SK-N-SH treated with all-trans-retinoic acid at 6 μM for 48 hours (cell line): ENCODE measurements around the gene SPTBN4.
A peak's percentile ranks its signal among the peaks of the same experiment; 100 is the strongest.

ENCODE experiments used
- ATAC-seq: fragments of 200-7000 bp; cut with Tn5 transposase; 3 replicates; pipeline ENCODE4 v1.9.1; 2020; ENCODE audit warnings: mild to moderate bottlenecking, moderate library complexity
- ARNTL ChIP-seq: fragments of 450-650 bp; formaldehyde crosslinking; IDR thresholded peaks from 2 replicates; pipeline ENCODE4 v1.5.0; 2020; ENCODE audit warnings: low read depth, mild to moderate bottlenecking, moderate library complexity, borderline replicate concordance
- BACH2 ChIP-seq: fragments of 250-450 bp; sonication (Bioruptor Pico); IDR thresholded peaks from 2 replicates; pipeline ENCODE4 v1.9.0; 2021; ENCODE audit warnings: mild to moderate bottlenecking, borderline replicate concordance
- CREB5 ChIP-seq: fragments of 250-450 bp; sonication (Bioruptor Pico); IDR thresholded peaks from 2 replicates; pipeline ENCODE4 v1.5.1; 2020; ENCODE audit warnings: low read depth, mild to moderate bottlenecking, moderate library complexity
- CSDC2 ChIP-seq: fragments of 250-450 bp; sonication (Bioruptor Pico); IDR thresholded peaks from 2 replicates; pipeline ENCODE4 v1.5.0; 2020; ENCODE audit warnings: mild to moderate bottlenecking, moderate library complexity
- CSRNP3 ChIP-seq: fragments of 250-450 bp; sonication (Bioruptor Pico); IDR thresholded peaks from 2 replicates; pipeline ENCODE4 v1.5.1; 2021; ENCODE audit warnings: mild to moderate bottlenecking, moderate library complexity
- ESRRG ChIP-seq: fragments of 250-450 bp; sonication (Bioruptor Pico); IDR thresholded peaks from 2 replicates; pipeline ENCODE4 v1.6.1; 2021; ENCODE audit warnings: mild to moderate bottlenecking
- GLIS3 ChIP-seq: fragments of 250-450 bp; sonication (Bioruptor Pico); IDR thresholded peaks from 2 replicates; pipeline ENCODE4 v1.5.0; 2020; ENCODE audit warnings: mild to moderate bottlenecking, moderate library complexity
- ISL1 ChIP-seq: fragments of 250-450 bp; sonication (Bioruptor Pico); IDR thresholded peaks from 2 replicates; pipeline ENCODE4 v2.1.2; 2022; ENCODE audit warnings: mild to moderate bottlenecking, moderate library complexity
- OSR1 ChIP-seq: fragments of 250-450 bp; sonication (Bioruptor Pico); IDR thresholded peaks from 2 replicates; pipeline ENCODE4 v1.8.0; 2022; ENCODE audit warnings: moderate library complexity, mild to moderate bottlenecking, inconsistent platforms
- PATZ1 ChIP-seq: fragments of 250-450 bp; sonication (Bioruptor Pico); IDR thresholded peaks from 2 replicates; pipeline ENCODE4 v1.8.0; 2020; ENCODE audit warnings: mild to moderate bottlenecking, moderate library complexity, borderline replicate concordance
- POU6F1 ChIP-seq: fragments of 250-450 bp; sonication (Bioruptor Pico); IDR thresholded peaks from 2 replicates; pipeline ENCODE4 v1.8.0; 2021; ENCODE audit warnings: low read depth, mild to moderate bottlenecking, moderate library complexity, borderline replicate concordance
- RARB ChIP-seq: fragments of 250-450 bp; sonication (Bioruptor Pico); IDR thresholded peaks from 2 replicates; pipeline ENCODE4 v1.8.0; 2021; ENCODE audit warnings: mild to moderate bottlenecking, moderate library complexity
- TCF4 ChIP-seq: fragments of 250-450 bp; sonication (Bioruptor Pico); IDR thresholded peaks from 2 replicates; pipeline ENCODE4 v1.8.0; 2021; ENCODE audit warnings: mild to moderate bottlenecking, moderate library complexity, borderline replicate concordance
- ZC3H10 ChIP-seq: fragments of 250-450 bp; sonication (Bioruptor Pico); IDR thresholded peaks from 2 replicates; pipeline ENCODE4 v1.5.1; 2021; ENCODE audit warnings: mild to moderate bottlenecking, moderate library complexity
- ZFP3 ChIP-seq: fragments of 250-450 bp; sonication (Bioruptor Pico); IDR thresholded peaks from 2 replicates; pipeline ENCODE4 v1.5.0; 2020; ENCODE audit warnings: mild to moderate bottlenecking, moderate library complexity
- ZFP30 ChIP-seq: fragments of 450-650 bp; formaldehyde crosslinking; IDR thresholded peaks from 2 replicates; pipeline ENCODE4 v1.5.0; 2022; ENCODE audit warnings: mild to moderate bottlenecking, moderate library complexity
- ZNF565 ChIP-seq: fragments of 450-650 bp; formaldehyde crosslinking; conservative IDR thresholded peaks from 2 replicates; pipeline ENCODE4 v1.5.0; 2020; ENCODE audit warnings: low read depth, mild to moderate bottlenecking, moderate library complexity
- ZNF70 ChIP-seq: fragments of 450-650 bp; formaldehyde crosslinking; IDR thresholded peaks from 2 replicates; pipeline ENCODE4 v1.5.0; 2020; ENCODE audit warnings: mild to moderate bottlenecking, moderate library complexity
- ZNF8 ChIP-seq: fragments of 450-650 bp; formaldehyde crosslinking; IDR thresholded peaks from 2 replicates; pipeline ENCODE4 v1.5.0; 2020; ENCODE audit warnings: mild to moderate bottlenecking, moderate library complexity

SPTBN4 gene

GRCh38 chr19:40604171-40604646 is 137.4 kb downstream of the SPTBN4 start:
- TF ChIP-seq OSR1 (CRISPR knock-in tag) (no peak), BACH2 (CRISPR knock-in tag) (no peak), ZNF8 (CRISPR knock-in tag) (no peak), CSRNP3 (CRISPR knock-in tag) (no peak), ZC3H10 (CRISPR knock-in tag) (no peak)
- no peak for ATAC-seq

- ATAC-seq: no peak
- TF ChIP-seq TCF4 (CRISPR knock-in tag) (no peak), ZNF565 (CRISPR knock-in tag) (no peak), BACH2 (CRISPR knock-in tag) (no peak), CSDC2 (no peak), PATZ1 (no peak), RARB (CRISPR knock-in tag) (no peak), CREB5 (CRISPR knock-in tag) (no peak)
These were observed 137.9 kb downstream of the SPTBN4 start for GRCh38 chr19:40604647-40605215.

- ATAC-seq: peak; percentile 39
- TF ChIP-seq ZNF565 (CRISPR knock-in tag): no peak
- no peak for TF ChIP-seq ZFP30 (CRISPR knock-in tag)
- TF ChIP-seq RARB (CRISPR knock-in tag): no peak
- no peak for TF ChIP-seq CREB5 (CRISPR knock-in tag)
- no peak for TF ChIP-seq ESRRG
- TF ChIP-seq ZFP3: no peak
- TF ChIP-seq CSRNP3 (CRISPR knock-in tag): no peak
- TF ChIP-seq ZNF70: no peak
- TF ChIP-seq ARNTL (CRISPR knock-in tag): no peak
- no peak for TF ChIP-seq ZNF8 (CRISPR knock-in tag)
- TF ChIP-seq CSDC2: no peak
- no peak for TF ChIP-seq GLIS3 (CRISPR knock-in tag)
These were observed 138.6 kb downstream of the SPTBN4 start for GRCh38 chr19:40605216-40605971.

GRCh38 chr19:40607311-40608239 is 140.8 kb downstream of the SPTBN4 start:
- no peak for ATAC-seq
- TF ChIP-seq TCF4 (CRISPR knock-in tag) (no peak), CREB5 (CRISPR knock-in tag) (no peak), ARNTL (CRISPR knock-in tag) (no peak), ZFP30 (CRISPR knock-in tag) (no peak), ISL1 (CRISPR knock-in tag) (no peak), CSRNP3 (CRISPR knock-in tag) (no peak), ZNF565 (CRISPR knock-in tag) (no peak), POU6F1 (CRISPR knock-in tag) (no peak), ESRRG (no peak), BACH2 (CRISPR knock-in tag) (no peak)
